Adrenal gland (tissue), 5 donors: ENCODE measurements around the gene ELMOD3.

ENCODE experiments used
- POLR2A ChIP-seq, 2 donors: fragments of 450-650 bp; IDR thresholded peaks; one replicate each; pipeline ENCODE4 v1.6.1; 2017; ENCODE audit warnings: antibody characterized with exemption in 2 of 2, mild to moderate bottlenecking in 2 of 2, moderate library complexity in 1 of 2
- TF ChIP-seq, protein P1 (sequence below), 6 experiments: fragments of 450-650 bp in 4 of 6; fragments of 200-600 bp in 2 of 6; sonication (generic) in 1 of 6; IDR thresholded peaks; 1 replicate in 5 of 6; 2 replicates in 1 of 6; pipeline versions ENCODE4 v1.5.1 to v1.8.0; 2016 to 2021; ENCODE audit warnings: antibody characterized with exemption in 6 of 6, mild to moderate bottlenecking in 2 of 6, moderate library complexity in 1 of 6
- donor health status: DM: no; HTN: no; CAD: no.

GRCh38 chr2:85430752-85431569, 76.4 kb downstream of the ELMOD3 start:
- TF ChIP-seq, protein P1, sequence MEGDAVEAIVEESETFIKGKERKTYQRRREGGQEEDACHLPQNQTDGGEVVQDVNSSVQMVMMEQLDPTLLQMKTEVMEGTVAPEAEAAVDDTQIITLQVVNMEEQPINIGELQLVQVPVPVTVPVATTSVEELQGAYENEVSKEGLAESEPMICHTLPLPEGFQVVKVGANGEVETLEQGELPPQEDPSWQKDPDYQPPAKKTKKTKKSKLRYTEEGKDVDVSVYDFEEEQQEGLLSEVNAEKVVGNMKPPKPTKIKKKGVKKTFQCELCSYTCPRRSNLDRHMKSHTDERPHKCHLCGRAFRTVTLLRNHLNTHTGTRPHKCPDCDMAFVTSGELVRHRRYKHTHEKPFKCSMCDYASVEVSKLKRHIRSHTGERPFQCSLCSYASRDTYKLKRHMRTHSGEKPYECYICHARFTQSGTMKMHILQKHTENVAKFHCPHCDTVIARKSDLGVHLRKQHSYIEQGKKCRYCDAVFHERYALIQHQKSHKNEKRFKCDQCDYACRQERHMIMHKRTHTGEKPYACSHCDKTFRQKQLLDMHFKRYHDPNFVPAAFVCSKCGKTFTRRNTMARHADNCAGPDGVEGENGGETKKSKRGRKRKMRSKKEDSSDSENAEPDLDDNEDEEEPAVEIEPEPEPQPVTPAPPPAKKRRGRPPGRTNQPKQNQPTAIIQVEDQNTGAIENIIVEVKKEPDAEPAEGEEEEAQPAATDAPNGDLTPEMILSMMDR (IDR thresholded peaks at IDR 0.05), result no peak
- TF ChIP-seq POLR2A (IDR thresholded peaks at IDR 0.05), result no peak
